NB4 (cell line): Measurements from ENCODE around the gene TMEM259.

Experiments used
- POLR2A ChIP-seq: IDR thresholded peaks from 2 replicates; pipeline ENCODE4 v1.6.1; 2011; ENCODE audit warnings: mild to moderate bottlenecking; ENCODE audit not compliant: insufficient read length; ENCODE audit errors: extremely low read depth
- TF ChIP-seq, protein P1 (sequence below): IDR thresholded peaks from one replicate; pipeline ENCODE4 v1.5.1; 2012; ENCODE audit warnings: low read depth, low read length
- TF ChIP-seq, protein P2 (sequence below): IDR thresholded peaks from 2 replicates; pipeline ENCODE4 v1.6.1; 2011; ENCODE audit warnings: low read depth, low read length

DNA sequence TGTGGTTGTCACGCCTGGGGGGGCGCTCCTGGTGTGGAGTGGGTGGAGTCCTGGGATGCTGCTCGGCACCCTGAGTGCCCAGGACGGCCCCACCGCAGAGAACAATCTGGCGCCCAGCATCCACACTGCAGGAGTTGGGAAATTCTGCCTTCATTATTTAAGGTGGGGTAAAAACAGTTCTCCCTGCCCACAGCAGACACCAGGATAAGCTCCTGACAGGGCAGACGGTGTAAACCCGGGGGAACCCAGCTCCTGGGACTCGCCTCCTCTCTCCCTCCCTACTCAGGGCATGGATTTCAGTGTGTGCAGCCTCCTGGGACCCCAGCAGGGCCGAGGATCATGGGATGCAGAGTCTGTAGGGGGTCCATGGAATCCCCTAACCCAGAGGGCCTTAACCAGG is 44.4 kb downstream of the TMEM259 start:
- no peak for TF ChIP-seq POLR2A
- TF ChIP-seq, protein P1, sequence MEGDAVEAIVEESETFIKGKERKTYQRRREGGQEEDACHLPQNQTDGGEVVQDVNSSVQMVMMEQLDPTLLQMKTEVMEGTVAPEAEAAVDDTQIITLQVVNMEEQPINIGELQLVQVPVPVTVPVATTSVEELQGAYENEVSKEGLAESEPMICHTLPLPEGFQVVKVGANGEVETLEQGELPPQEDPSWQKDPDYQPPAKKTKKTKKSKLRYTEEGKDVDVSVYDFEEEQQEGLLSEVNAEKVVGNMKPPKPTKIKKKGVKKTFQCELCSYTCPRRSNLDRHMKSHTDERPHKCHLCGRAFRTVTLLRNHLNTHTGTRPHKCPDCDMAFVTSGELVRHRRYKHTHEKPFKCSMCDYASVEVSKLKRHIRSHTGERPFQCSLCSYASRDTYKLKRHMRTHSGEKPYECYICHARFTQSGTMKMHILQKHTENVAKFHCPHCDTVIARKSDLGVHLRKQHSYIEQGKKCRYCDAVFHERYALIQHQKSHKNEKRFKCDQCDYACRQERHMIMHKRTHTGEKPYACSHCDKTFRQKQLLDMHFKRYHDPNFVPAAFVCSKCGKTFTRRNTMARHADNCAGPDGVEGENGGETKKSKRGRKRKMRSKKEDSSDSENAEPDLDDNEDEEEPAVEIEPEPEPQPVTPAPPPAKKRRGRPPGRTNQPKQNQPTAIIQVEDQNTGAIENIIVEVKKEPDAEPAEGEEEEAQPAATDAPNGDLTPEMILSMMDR = no peak
- TF ChIP-seq, protein P2, sequence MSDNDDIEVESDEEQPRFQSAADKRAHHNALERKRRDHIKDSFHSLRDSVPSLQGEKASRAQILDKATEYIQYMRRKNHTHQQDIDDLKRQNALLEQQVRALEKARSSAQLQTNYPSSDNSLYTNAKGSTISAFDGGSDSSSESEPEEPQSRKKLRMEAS = no peak
